ENCODE results near the gene PHYHD1.

- TF ChIP-seq CTCF (IDR thresholded peaks at IDR 0.05) = no peak
- no peak for TF ChIP-seq POLR2A (IDR thresholded peaks at IDR 0.05)
Measured at GRCh38 chr9:128901822-128902221, 19.0 kb upstream of the PHYHD1 start.
